GM10248 (cell line): ENCODE measurements around the gene FOXD2.

Source experiments
- CTCF ChIA-PET: fragments of 300-600 bp; sonication (Branson Sonifier 250); formaldehyde crosslinking; extraction: SDS; loops from one replicate; lab custom pipeline; 2021; ENCODE audit warnings: antibody characterized with exemption; lab: Yijun Ruan, JAX
- POLR2A ChIA-PET: fragments of 350-650 bp; sonication (Branson Sonifier 250); formaldehyde crosslinking; extraction: SDS; loops from one replicate; lab custom pipeline; 2020; ENCODE audit warnings: antibody characterized with exemption; lab: Yijun Ruan, JAX
- DNase-seq: peaks from one replicate; pipeline ENCODE4 v3.0.0; 2012; ENCODE audit errors: extremely low spot score
- TF ChIP-seq, protein P1 (sequence below): IDR thresholded peaks from 2 replicates; pipeline ENCODE4 v1.5.1; 2012; ENCODE audit warnings: mild to moderate bottlenecking, low read depth; ENCODE audit errors: extremely low read depth, missing control alignments, control extremely low read depth

The FOXD2 gene

DNA sequence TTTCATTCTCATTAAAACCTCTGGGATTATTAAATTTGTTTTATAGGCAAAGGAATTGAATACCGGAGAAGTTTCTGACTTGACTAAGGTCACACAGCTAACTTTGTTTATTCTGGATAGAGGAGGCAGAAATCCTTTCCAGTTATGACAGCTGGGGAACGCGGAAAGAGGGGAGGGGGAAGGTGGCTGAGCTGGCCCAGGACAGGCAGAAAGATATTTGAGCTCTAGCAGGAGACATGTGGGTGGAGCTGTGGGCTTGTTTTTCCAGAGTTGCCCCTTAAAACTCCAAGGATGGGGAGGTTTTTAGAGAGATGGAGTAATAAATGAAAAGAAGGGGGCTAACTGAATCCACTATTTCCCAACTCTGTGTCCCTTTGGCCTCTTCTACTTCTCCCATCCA, 27.8 kb downstream of the FOXD2 start:
- POLR2A ChIA-PET: no interaction called here
- no peak for DNase-seq
- CTCF ChIA-PET: interaction anchor here (1.0 to 3.2 kb wide), 5 partner anchors 11 to 261 kb away, joined by 3 to 11 read pairs (median 5); no protein-coding TSS in a partner anchor
- TF ChIP-seq, protein P1, sequence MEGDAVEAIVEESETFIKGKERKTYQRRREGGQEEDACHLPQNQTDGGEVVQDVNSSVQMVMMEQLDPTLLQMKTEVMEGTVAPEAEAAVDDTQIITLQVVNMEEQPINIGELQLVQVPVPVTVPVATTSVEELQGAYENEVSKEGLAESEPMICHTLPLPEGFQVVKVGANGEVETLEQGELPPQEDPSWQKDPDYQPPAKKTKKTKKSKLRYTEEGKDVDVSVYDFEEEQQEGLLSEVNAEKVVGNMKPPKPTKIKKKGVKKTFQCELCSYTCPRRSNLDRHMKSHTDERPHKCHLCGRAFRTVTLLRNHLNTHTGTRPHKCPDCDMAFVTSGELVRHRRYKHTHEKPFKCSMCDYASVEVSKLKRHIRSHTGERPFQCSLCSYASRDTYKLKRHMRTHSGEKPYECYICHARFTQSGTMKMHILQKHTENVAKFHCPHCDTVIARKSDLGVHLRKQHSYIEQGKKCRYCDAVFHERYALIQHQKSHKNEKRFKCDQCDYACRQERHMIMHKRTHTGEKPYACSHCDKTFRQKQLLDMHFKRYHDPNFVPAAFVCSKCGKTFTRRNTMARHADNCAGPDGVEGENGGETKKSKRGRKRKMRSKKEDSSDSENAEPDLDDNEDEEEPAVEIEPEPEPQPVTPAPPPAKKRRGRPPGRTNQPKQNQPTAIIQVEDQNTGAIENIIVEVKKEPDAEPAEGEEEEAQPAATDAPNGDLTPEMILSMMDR: no peak

DNA sequence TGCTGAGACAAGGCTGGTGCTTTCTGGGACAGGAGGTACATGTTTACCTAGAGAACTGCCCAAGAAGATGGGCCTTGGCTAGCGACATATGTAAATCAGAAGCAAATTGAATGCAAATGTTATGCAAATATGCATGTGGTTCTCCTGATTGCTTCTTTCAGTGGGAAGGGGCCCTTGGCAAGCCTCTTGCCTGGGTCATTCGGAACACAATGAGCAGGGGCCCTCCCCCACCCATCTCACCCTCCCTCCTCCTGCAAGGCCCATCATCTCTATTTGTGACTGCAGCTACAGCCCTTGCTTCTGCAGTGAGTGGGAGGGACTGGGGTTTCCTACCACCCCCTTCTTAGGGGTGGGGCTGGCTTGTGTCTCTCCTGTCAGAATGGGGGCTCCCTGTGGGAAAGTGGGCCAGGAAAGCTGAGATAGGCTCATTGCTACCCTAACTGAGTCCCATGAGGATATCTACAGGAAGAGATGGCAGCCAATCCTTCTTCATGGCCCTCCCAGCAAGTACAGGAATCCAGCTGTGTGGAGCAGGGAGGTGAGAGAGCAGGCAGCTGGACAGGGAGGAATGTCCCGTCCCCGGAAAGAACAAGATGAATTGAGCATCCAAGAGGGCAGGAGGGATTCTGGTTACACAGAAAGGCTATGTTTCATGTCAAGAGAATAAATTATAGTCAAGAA, 31.0 kb downstream of the FOXD2 start:
- CTCF ChIA-PET: interaction anchor here (1.0 kb wide), 1 partner anchor 11 kb away, joined by 3 read pairs; no protein-coding TSS in a partner anchor
- POLR2A ChIA-PET: no interaction called here
- DNase-seq: no peak
- TF ChIP-seq, protein P1: no peak

DNA sequence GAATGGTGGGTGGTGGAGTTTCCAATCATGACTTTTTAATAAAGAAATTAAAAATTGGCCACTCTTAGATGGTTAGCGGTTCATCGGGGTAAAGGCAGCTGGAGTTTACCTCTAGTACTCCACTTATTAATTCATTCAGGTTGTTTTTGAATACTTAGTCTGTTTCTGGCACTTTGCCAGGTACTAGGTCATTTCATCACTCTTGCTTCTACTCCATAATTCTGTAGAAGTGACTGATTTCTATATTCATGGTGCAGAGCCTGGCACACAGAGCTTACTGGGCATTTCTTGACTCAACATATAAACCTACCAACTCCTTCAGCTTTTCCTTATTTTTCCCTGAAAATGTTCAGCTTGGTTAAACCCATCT, 31.5 kb downstream of the FOXD2 start:
- TF ChIP-seq, protein P1: no peak
- CTCF ChIA-PET: interaction anchor here (1.0 kb wide), 1 partner anchor 11 kb away, joined by 3 read pairs; no protein-coding TSS in a partner anchor
- no peak for DNase-seq
- POLR2A ChIA-PET: no interaction called here

DNA sequence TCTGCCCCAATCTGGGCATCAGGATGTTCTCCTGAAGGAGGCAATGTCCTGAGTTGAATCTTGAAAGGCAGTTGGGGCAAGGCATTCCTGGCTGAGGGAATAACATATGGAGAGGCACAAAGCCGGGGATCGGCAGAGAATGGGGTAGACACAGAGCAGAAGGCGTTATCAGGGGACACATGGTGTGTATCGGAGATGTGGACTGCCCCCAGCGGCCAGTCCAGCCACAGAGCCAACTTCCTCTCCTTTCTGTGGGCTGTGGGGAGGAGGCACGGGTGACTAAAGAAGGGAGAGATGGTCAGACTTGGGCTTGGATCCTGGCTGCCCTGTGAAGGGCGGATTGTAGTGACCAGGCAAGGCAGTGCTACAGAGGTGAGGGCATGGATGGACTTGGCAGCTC, 32.1 kb downstream of the FOXD2 start:
- CTCF ChIA-PET: interaction anchor here (1.0 to 1.7 kb wide), 2 partner anchors 12 to 32 kb away, joined by 3 to 7 read pairs; partner anchors contain the start of gene FOXD2
- TF ChIP-seq, protein P1: no peak
- POLR2A ChIA-PET: no interaction called here
- DNase-seq: no peak

DNA sequence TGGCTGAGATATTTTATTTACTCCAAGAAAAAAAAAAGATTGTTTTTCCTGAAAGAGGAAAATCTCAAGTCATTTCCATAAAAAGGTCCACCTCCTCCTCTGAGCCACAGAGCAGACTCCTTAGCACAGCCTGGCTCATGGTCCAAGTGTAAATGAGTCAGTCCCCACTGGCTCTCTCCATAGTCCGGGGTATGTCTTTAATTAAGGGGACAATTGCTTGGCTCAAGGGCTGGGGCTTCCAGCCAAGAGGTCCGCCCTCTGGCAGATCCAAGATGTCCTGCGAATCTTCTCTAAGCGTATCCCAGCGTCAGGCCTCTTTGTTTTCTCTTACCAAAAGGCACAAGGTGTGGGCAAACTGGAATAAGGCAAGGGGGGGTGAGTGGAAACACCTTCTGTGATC, 33.3 kb downstream of the FOXD2 start:
- CTCF ChIA-PET: interaction anchor here (1.7 kb wide), 1 partner anchor 33 kb away, joined by 7 read pairs; the partner anchor contains the start of gene FOXD2
- DNase-seq: no peak
- POLR2A ChIA-PET: no interaction called here
- TF ChIP-seq, protein P1: no peak

DNA sequence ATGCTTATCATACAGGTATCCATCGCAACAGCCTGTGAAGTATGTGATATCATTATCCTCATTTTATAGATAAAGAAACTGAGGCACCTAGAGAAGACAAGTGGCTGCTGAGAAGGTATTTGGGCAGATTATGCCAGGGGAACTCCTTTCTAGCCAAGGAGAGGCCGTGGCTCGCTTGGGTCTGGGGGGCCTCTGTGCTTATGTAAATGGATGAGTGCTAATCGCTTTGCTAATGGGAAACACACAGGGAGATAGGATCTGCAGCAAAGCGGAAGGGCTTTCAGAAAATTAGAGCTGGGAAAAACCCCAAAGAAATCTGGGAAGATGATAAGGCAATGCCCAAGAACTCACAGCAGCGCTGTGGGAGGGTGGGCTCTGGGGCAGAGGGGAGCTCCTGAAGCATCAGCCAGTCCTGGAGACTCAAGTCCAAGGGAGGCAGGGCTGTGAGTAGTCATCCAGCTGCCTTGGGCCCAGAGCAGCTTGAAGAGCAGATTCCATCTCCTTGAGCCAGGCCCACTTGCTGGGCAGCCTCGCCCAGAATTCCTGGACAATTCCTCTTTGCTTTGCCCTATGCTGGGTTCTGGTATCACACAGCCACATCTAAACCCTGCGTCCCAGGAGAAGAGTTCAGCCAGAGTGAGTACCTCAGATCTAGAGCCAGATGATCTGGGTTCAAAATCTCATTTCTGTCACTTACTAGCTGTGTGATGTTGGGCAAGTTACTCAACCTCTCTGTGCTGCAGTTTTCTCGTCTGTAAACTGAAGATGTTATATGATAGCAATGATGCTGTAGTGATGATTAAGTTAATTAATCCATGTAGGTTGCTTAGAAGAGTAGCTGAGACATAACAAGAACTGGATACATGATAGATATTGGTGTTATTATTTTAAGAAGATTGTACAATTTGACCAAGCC, 36.7 kb downstream of the FOXD2 start:
- TF ChIP-seq, protein P1: no peak
- no peak for DNase-seq
- ChIA-PET POLR2A (no interaction called here), CTCF (interaction anchor here (1.6 to 2.2 kb wide), 2 partner anchors 13 to 281 kb away, joined by 4 to 7 read pairs; no protein-coding TSS in a partner anchor)
